GM18511 (cell line): ENCODE results near the gene ABCC11.

ENCODE experiments used
- ATAC-seq: cut with Tn5 transposase; IDR thresholded peaks from one replicate; pipeline ENCODE4 v1.9.1; 2021; ENCODE audit warnings: mild to moderate bottlenecking, moderate library complexity; ENCODE audit not compliant: unreplicated experiment

The ABCC11 gene

GRCh38 chr16:48164907-48165715 lies 82.2 kb downstream of the ABCC11 start:
- ATAC-seq, result peak; percentile 94

- ATAC-seq, result no peak
Observed at GRCh38 chr16:48162839-48163410, 84.4 kb downstream of the ABCC11 start.

- no peak for ATAC-seq
Observed at GRCh38 chr16:48161906-48162305, 85.4 kb downstream of the ABCC11 start.

DNA sequence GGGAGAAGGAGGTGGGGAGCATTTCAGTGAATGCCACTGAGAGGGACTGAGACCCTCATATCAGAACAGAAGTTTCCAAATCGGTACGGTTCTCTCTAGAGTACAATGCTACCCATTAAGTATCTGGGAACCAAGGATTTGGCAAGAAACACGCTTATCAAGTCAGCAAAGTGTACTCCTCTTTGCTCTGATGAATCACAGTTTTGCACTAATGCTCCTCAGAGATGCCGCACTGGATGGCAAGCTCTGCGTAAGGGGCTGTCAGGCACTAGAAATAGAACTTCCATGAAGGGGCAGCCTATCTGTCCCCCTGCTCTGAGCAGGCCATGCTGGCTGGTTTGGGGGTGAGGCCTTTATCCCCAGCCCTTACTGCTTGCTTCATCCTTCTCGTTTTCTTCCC lies 86.8 kb downstream of the ABCC11 start:
- no peak for ATAC-seq

GRCh38 chr16:48158296-48158695 lies 89.0 kb downstream of the ABCC11 start:
- ATAC-seq, result peak; percentile 91

DNA sequence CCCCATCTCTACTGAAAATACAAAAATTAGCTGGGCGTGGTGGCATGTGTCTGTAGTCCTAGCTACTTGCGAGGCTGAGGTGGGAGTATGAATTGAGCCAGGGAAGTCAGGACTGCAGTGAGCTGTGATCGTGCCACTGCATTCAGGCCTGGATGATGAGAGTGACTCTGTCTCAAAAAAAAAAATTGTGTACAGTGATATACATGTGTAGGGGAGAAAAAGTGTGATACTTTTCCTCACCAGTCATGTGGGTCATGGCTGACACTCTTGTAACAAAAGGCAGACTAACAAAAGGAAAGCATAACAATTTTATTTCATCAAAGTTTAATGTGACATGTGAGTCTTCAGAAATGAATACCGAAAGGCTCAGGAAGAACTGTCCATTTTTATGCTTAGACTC lies 89.5 kb downstream of the ABCC11 start:
- ATAC-seq, result peak; percentile 11

DNA sequence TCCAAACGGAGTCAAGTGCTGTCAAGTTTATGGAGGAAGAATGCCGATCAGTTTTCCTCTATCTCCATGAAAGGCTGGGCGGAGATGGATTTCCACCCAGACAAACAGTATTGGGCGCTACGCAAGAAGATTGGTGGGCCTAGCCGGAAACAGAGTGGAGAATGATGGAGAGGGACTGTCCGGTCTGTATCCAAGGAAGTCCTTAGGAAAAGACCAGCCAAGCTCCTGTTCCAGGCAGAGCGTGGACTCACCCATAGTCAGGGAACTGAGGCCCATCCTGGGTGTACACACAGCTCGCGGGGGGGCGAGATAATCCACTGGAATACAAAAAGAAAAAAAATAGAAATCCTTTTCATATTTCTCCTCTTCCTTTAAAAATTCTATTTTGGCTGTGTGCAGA lies 90.0 kb downstream of the ABCC11 start:
- ATAC-seq, result no peak

DNA sequence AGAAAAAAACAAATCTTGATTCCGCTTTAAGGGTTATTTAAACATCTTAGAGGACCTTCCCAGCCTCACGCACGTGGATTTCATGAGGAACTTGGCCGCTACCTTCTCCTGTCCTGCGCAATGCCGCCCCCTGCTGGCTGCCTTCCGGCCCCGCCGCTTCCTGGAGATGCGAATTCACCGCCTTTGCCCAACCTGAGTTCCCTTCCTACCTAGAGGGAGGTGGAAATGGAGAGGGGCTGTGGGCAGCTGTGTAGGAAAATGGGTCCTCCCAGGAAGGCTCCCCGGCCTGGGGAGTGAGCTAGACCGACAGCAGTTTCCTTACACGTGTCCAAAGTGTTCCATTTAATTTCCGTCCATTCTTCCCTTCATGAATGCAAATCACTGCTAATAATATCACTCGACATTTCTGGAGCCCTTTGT lies 90.5 kb downstream of the ABCC11 start:
- ATAC-seq, result no peak

DNA sequence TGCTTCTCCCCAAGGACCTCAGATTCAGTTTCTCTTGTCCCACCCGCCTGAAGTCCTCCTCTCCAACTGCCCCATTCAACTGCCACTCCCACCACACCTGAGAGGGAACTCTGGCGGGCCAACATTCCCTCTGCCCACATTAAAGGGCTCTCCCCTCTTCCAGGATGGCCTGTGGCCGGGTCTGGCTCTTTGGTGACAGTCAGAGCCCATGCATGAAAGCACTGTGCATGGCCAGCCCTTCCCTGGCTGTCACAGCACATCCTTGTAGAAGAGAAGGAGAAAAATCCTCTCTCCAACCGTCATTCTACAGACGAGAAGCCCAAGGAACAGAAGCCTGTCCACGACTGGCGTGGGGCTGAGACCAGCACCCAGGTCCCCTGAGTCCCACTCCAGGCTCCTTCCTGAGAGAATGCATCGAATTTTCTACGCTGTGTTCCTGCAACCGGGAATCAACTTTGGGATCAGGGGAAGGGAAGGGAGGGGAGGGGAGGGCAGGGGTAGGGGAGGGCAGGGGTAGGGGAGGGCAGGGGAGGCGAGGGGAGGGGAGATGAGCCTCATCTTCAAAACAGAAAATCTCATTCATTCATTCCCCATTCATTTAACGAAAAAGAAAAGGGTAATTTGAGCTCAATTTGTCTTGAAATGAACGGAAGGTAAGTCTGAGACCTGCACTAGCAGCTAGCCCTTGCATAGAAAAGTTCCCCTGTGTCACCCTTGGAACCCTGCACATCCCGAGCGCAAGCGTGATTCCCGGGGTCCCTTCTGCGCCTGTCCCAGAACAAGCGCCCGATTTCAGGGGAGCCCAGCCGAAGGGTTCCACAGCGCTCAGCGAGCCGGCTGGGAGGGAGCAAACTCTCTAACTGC lies 91.2 kb downstream of the ABCC11 start, which contains the start of gene ABCC12:
ABCC12 (minus strand) TSS at position 68 of the 864 bp plus-strand sequence. CDS start 9,569 bp downstream, outside the sequence.
- no peak for ATAC-seq

DNA sequence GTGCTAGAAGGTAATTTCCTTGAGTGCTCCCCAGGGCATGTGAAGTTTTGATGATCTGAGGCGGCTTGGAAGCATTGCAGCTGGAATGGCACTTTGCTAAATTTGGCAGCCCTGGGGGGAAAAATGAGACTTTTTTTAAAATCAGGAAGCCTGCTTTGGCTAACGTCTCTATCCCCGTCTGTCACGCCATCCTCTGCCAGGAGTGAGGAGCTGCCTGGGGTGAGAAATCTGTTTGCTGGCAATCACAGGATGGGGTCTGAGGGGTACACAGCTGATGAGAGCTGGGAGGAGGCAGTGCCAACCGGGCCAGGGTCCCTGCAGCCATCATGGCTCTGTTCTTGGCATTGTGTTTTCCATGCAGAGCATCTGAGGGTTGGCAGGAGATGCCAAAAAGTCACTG lies 93.6 kb downstream of the ABCC11 start:
- ATAC-seq, result no peak

GRCh38 chr16:48152226-48152625 lies 95.1 kb downstream of the ABCC11 start:
- no peak for ATAC-seq

DNA sequence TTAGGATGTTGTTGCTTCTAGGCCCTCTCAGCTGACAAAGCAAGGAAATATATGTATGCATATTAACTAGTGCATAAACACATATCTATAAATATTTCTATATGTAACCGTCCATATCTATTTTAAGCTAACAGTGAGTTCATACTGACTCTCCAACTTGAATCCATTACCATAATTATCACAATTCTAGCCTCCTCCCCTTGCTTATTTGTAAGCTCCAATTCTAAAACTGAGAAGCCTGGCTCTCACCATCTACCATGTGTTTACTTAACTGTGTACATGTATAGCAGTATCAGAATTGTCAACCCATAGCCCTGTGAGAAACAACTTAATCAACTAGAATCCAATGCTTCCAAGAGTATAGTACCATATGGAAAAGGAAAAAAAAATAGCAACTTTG lies 96.6 kb downstream of the ABCC11 start:
- ATAC-seq, result no peak

- ATAC-seq, result no peak
Observed at GRCh38 chr16:48146710-48147109, 100.6 kb downstream of the ABCC11 start.

DNA sequence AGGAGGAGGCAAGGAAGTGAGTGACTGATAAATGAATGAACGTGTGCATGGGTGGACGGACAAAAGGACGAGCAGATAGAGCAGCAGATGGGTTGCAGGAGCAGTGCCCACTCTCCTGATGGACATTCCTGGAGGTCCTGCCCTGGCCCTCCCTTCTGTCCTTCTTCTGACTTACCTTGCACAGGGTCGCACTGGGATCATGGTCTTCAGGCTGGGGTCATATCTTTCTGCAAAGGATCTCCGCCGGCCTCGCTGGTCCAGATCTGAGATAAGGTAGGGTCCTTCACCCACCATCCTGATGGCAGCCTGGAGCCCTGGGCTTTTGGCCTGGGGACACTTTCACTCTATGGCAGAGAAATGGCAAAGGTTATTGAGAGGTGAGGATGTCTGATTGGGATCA lies 101.2 kb downstream of the ABCC11 start:
- ATAC-seq, result no peak

DNA sequence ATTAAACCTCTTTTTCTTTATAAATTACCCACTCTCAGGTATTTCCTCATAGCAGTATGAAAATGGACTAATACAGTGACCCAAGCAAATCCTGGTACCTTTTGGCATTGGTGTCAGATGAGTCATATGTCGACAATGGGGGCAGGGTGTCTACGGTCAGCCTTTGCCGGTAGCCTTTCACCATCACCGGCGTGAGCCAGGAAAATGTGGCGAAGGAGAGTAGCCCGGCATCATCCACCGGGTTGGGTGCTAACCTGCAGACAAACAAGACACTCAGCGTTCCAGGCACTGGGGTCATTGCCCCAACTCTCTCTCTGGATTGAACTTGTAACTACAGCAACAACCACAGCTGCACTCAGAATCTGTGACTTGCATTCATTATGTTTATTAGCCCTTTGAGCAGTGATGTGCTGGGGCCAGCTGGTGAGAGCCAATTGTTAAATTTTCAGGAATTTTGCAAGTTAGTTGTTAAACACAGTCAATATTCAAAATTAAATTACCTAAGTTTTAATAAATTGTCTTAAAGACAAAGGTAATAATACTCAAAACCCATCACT lies 103.4 kb downstream of the ABCC11 start:
- ATAC-seq, result no peak

GRCh38 chr16:48140821-48141220 lies 106.5 kb downstream of the ABCC11 start:
- ATAC-seq, result no peak

GRCh38 chr16:48139517-48139916 lies 107.8 kb downstream of the ABCC11 start:
- ATAC-seq, result no peak

DNA sequence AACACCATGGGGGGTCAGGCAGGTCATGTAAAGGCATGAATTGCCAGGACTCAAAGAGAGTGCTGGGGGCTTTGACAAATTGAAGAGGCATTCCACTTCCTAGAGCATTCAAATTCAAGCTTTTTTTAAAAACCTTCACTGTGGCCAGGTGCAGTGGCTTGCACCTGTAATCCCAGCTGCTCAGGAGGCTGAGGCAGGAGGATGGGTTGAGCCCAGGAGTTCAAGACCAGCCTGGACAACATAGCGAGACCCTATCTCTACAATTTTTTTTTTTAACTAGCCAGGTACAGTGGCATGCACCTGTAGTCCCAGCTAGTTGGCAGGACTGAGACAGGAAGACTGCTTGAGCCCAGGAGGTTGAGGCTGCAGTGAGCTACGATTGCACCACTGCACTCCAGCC lies 108.8 kb downstream of the ABCC11 start:
- no peak for ATAC-seq

- ATAC-seq, result no peak
Observed at GRCh38 chr16:48137822-48138221, 109.5 kb downstream of the ABCC11 start.

DNA sequence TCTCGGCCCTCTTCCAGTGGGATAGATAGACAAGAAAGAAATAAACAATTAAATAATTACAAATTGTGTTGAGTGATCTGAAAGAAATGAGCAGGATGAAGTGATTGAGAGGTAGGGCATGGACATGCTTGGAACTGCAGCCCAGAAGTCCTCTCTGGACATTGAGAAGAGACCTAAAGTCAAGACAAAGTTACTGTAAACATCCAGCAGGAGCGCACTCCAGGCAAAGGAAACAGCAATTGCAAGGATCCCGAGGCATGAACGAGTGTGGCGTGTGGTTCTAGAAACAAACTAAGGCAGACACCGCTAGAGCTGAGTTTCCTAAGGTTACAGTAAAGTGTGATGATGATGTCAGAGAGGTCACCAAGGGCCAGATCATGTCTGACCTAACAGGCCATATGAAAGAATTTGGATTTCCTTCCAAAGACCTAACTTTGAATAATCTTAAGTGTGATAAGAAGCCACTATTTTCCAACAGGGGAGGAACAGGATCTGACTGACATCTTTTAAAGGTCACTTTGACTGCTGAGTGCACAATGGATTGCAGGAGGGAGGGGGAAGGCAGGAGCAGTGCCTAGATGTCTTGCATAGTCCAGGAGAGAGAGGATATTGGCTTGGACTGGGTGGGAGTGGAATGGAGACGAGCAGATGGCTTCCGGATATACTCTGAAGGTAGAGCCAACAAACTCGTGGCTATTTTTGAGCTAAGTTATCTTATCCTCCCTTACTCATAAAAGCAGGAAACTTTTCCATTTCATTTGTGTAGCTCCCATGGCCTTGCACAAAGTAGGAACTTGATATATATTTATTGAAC lies 110.6 kb downstream of the ABCC11 start:
- no peak for ATAC-seq
